OCI-LY7 (cell line): ENCODE data around the gene NT5M. TPM values are rescaled to one million over a fixed set of nuclear protein-coding genes. Genes with fewer than 3 reads are reported as not detected.
A peak's percentile ranks its signal among the peaks of the same experiment; 100 is the strongest.
"Not testable (repeated sequence)": the region's sequence is repeated elsewhere in the genome, so short reads cannot be mapped to it uniquely, and the experiment has no call there.

Experiments used
- BruUV-seq: library from RNA; stranded (reverse); fragments of 400-500 nt; replicated peaks from 2 replicates; lab custom pipeline; 2021; lab: Mats Ljungman, UMichigan
- CTCF ChIA-PET: fragments of 300-600 bp; sonication (Branson Sonifier 250); formaldehyde crosslinking; loops from one replicate; lab custom pipeline; 2022; ENCODE audit warnings: antibody characterized with exemption; ENCODE audit not compliant: unreplicated experiment; lab: Charles Lee
- POLR2A ChIA-PET: fragments of 300-600 bp; sonication (Branson Sonifier 250); formaldehyde crosslinking; loops from one replicate; lab custom pipeline; 2022; ENCODE audit warnings: antibody characterized with exemption; lab: Charles Lee
- DNase-seq: peaks from one replicate; pipeline ENCODE4 v3.0.0-alpha.2; 2015; ENCODE audit warnings: low spot score
- H2AFZ ChIP-seq: fragments of 200-600 bp; sonication (generic), shearing (Covaris generic); 2 replicates; pipeline ENCODE4 v1.6.1; 2014; ENCODE audit warnings: mild to moderate bottlenecking, antibody characterized with exemption, low read length, moderate library complexity
- H3K27ac ChIP-seq: fragments of 200-600 bp; sonication (generic); 2 replicates; pipeline ENCODE4 v1.5.1; 2014; ENCODE audit warnings: mixed run types, low read depth, mild to moderate bottlenecking, moderate library complexity, low read length, inconsistent platforms; ENCODE audit not compliant: poor library complexity, severe bottlenecking
- H3K36me3 ChIP-seq: fragments of 200-600 bp; sonication (generic); 2 replicates; pipeline ENCODE4 v1.6.1; 2014; ENCODE audit warnings: mild to moderate bottlenecking, antibody characterized with exemption, low read length, moderate library complexity, mixed read lengths; ENCODE audit not compliant: insufficient read depth
- H3K4me1 ChIP-seq: fragments of 200-600 bp; sonication (generic); 2 replicates; pipeline ENCODE4 v1.5.1; 2014; ENCODE audit warnings: mild to moderate bottlenecking, low read length; ENCODE audit not compliant: insufficient read depth, poor library complexity, severe bottlenecking
- H3K4me2 ChIP-seq: fragments of 200-600 bp; sonication (generic); 2 replicates; pipeline ENCODE4 v1.6.1; 2014; ENCODE audit warnings: mild to moderate bottlenecking, low read length
- H3K4me3 ChIP-seq: fragments of 200-600 bp; sonication (generic); 2 replicates; pipeline ENCODE4 v1.5.1; 2014; ENCODE audit warnings: mild to moderate bottlenecking, low read depth, low read length; ENCODE audit not compliant: poor library complexity, severe bottlenecking
- H3K79me2 ChIP-seq: fragments of 200-600 bp; sonication (generic); 2 replicates; pipeline ENCODE4 v1.6.1; 2016; ENCODE audit warnings: low read depth, mild to moderate bottlenecking, low read length, moderate library complexity, mixed read lengths; ENCODE audit not compliant: insufficient read depth
- H3K9me2 ChIP-seq: fragments of 200-600 bp; sonication (generic); 2 replicates; pipeline ENCODE4 v1.6.1; 2016; ENCODE audit warnings: mild to moderate bottlenecking, low read length, mixed read lengths; ENCODE audit not compliant: insufficient read depth
- H3K9me3 ChIP-seq: fragments of 200-600 bp; sonication (generic); 2 replicates; pipeline ENCODE4 v1.6.1; 2014; ENCODE audit warnings: mild to moderate bottlenecking, mixed run types, low read length, mixed read lengths
- H4K20me1 ChIP-seq: fragments of 200-600 bp; sonication (generic); 2 replicates; pipeline ENCODE4 v1.6.1; 2014; ENCODE audit warnings: mild to moderate bottlenecking, antibody characterized with exemption, low read length, moderate library complexity, mixed read lengths; ENCODE audit not compliant: insufficient read depth
- EZH2phosphoT487 ChIP-seq: fragments of 200-600 bp; sonication (generic); IDR thresholded peaks from 2 replicates; pipeline ENCODE4 v1.6.1; 2018; ENCODE audit warnings: low read depth, borderline replicate concordance, mild to moderate bottlenecking, mixed run types, antibody characterized with exemption, low read length, moderate library complexity, mixed read lengths
- intact Hi-C: fragments of 100-400 bp; cut with micrococcal nuclease; formaldehyde crosslinking; loops from one replicate; pipeline ENCODE4 v1.10.0; 2022; ENCODE audit not compliant: unreplicated experiment
- total RNA-seq, 2 experiments: library from RNA; depleted of rRNA in 1 of 2; stranded (reverse); fragments of >200 nt in 1 of 2; shearing (Covaris generic) in 1 of 2; gene quantifications; 2 replicates each; pipeline ENCODE4 v1.2.3, GENCODE V29; 2014 to 2022
- TF ChIP-seq, protein P1 (sequence below): fragments of 200-600 bp; sonication (generic); conservative IDR thresholded peaks from 2 replicates; pipeline ENCODE4 v1.5.1; 2014; ENCODE audit warnings: mild to moderate bottlenecking, antibody characterized with exemption, low read length, moderate library complexity, mixed read lengths

The NT5M gene
- total RNA-seq, 2 experiments from 2014 or later = 8.2 to 14.0 TPM

GRCh38 chr17:17300624-17301568, 2.3 kb upstream of the NT5M start:
- H3K4me1 ChIP-seq = peaks cover 46% of the 10 kb centered on the region
- ChIA-PET CTCF (interaction anchor here (0.5 kb wide), 1 partner anchor 14 kb away, joined by 4 read pairs; no protein-coding TSS in a partner anchor), POLR2A (interaction anchor here (0.6 to 1.4 kb wide), 4 partner anchors 21 to 71 kb away, joined by 5 to 7 read pairs (median 5); no protein-coding TSS in a partner anchor)
- no peaks in the 10 kb centered on the region for H3K36me3 ChIP-seq
- H3K27ac ChIP-seq = peak overlapping the region; percentile 30
- H2AFZ ChIP-seq = peak overlapping the region; percentile 91
- peaks cover 5% of the 10 kb centered on the region; the same call in 1 of the 2 replicates for H3K79me2 ChIP-seq
- TF ChIP-seq EZH2phosphoT487 = no peak
- TF ChIP-seq, protein P1, sequence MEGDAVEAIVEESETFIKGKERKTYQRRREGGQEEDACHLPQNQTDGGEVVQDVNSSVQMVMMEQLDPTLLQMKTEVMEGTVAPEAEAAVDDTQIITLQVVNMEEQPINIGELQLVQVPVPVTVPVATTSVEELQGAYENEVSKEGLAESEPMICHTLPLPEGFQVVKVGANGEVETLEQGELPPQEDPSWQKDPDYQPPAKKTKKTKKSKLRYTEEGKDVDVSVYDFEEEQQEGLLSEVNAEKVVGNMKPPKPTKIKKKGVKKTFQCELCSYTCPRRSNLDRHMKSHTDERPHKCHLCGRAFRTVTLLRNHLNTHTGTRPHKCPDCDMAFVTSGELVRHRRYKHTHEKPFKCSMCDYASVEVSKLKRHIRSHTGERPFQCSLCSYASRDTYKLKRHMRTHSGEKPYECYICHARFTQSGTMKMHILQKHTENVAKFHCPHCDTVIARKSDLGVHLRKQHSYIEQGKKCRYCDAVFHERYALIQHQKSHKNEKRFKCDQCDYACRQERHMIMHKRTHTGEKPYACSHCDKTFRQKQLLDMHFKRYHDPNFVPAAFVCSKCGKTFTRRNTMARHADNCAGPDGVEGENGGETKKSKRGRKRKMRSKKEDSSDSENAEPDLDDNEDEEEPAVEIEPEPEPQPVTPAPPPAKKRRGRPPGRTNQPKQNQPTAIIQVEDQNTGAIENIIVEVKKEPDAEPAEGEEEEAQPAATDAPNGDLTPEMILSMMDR = no peak
- H4K20me1 ChIP-seq = no peaks in the 10 kb centered on the region
- no peaks in the 10 kb centered on the region for H3K9me2 ChIP-seq
- no peaks in the 10 kb centered on the region for H3K9me3 ChIP-seq
- BruUV-seq = no TSS peak
- DNase-seq = peak; percentile 74
- peak overlapping the region; percentile 84 for H3K4me2 ChIP-seq
- H3K4me3 ChIP-seq = peak overlapping the region; percentile 62
- intact Hi-C loops = no loop called here

- H3K9me3 ChIP-seq, intact Hi-C loops, H3K4me3 ChIP-seq, DNase-seq, H3K36me3 ChIP-seq, CTCF ChIA-PET, H4K20me1 ChIP-seq, H3K4me2 ChIP-seq, H3K27ac ChIP-seq, H3K79me2 ChIP-seq, BruUV-seq, H2AFZ ChIP-seq, H3K9me2 ChIP-seq: not testable (repeated sequence)
- POLR2A ChIA-PET = interaction anchor here (0.9 kb wide), 1 partner anchor 27 kb away, joined by 5 read pairs; no protein-coding TSS in a partner anchor
- peaks cover 48% of the 10 kb centered on the region for H3K4me1 ChIP-seq
These were observed 1.5 kb upstream of the NT5M start for GRCh38 chr17:17301659-17302058.

DNA sequence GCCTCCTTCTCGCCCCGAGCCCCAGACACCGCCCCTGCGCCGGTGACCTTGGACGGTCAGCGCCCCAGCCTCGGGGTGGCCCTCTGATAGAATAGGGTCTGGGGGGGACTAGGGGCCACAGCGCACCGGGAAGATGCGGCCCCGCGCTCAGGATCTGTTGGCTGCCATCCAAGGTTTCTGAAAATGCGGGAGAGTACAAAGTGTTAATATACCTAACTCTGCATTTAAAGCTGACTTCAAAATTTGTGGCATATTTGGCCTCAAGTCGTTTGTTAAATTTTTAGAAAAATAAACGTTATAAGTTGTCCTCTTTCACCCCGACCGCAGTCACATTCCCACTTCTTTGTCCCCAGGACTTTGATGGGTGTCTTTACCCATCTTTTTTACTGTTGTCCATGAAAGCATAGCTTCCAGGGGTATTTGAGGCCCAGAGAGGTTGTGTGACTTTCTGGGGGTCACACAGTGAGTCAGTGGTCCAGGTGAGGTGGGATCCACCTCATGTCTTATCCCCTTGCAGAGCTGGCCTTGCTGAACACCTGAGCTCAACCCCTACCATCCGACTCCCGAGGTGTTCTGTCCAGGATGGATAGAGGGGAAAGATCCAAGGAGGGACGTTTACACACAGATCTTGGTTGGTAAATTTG, 796 bp downstream of the NT5M start:
- peaks cover 3% of the 10 kb centered on the region; the same call in 1 of the 2 replicates for H3K36me3 ChIP-seq
- peak overlapping the region; percentile 77 for H3K27ac ChIP-seq
- TF ChIP-seq, protein P1 = no peak
- no peak for TF ChIP-seq EZH2phosphoT487
- ChIA-PET CTCF (interaction anchor here (1.2 kb wide), 1 partner anchor 20 kb away, joined by 3 read pairs; no protein-coding TSS in a partner anchor), POLR2A (no interaction called here)
- H3K4me3 ChIP-seq = peak overlapping the region; percentile 70
- peak overlapping the region; percentile 21; the same call in 1 of the 2 replicates for H2AFZ ChIP-seq
- TSS peak; percentile 70 for BruUV-seq
- H3K4me2 ChIP-seq = peak overlapping the region; percentile 85
- H3K79me2 ChIP-seq = peaks cover 5% of the 10 kb centered on the region; the same call in 1 of the 2 replicates
- peaks cover 48% of the 10 kb centered on the region for H3K4me1 ChIP-seq
- no peaks in the 10 kb centered on the region for H4K20me1 ChIP-seq
- H3K9me3 ChIP-seq = no peaks in the 10 kb centered on the region
- intact Hi-C loops = loop anchor here (1.0 to 2.0 kb wide), 2 partner anchors 23 to 67 kb away; partner anchors contain the start of genes COPS3 and FLCN
- no peaks in the 10 kb centered on the region for H3K9me2 ChIP-seq
- DNase-seq = no peak
